ENCODE results near the gene SIPA1L3.

DNA sequence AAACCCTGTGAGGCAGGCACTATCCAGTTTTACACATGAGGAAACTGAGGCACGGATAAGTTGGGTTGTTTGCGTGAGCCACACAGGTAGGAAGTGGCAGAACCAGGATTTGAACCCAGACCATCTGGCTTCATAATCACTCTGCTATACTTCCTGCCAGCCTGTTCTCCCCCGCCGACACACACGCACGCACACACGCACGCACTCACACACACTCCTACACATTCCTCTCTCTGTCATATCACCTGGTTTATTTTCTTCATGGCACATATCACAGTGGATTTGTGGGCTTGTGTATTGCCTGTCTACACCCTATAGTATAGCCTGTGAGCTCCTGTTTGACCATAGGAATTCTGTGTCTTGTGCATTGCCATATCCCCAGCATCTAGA is 140.0 kb downstream of the SIPA1L3 start:
- TF ChIP-seq, protein P1, sequence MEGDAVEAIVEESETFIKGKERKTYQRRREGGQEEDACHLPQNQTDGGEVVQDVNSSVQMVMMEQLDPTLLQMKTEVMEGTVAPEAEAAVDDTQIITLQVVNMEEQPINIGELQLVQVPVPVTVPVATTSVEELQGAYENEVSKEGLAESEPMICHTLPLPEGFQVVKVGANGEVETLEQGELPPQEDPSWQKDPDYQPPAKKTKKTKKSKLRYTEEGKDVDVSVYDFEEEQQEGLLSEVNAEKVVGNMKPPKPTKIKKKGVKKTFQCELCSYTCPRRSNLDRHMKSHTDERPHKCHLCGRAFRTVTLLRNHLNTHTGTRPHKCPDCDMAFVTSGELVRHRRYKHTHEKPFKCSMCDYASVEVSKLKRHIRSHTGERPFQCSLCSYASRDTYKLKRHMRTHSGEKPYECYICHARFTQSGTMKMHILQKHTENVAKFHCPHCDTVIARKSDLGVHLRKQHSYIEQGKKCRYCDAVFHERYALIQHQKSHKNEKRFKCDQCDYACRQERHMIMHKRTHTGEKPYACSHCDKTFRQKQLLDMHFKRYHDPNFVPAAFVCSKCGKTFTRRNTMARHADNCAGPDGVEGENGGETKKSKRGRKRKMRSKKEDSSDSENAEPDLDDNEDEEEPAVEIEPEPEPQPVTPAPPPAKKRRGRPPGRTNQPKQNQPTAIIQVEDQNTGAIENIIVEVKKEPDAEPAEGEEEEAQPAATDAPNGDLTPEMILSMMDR (IDR thresholded peaks at IDR 0.05; ENCODE audit: insufficient read depth, low read length, poor library complexity, severe bottlenecking), result no peak
- TF ChIP-seq EZH2phosphoT487 (conservative IDR thresholded peaks at IDR 0.05; ENCODE audit: low read length), result no peak

Measured in SU-DHL-6 (cell line).